Cerebellar nuclear complex (tissue), 1 donor: ENCODE results near the gene MSRB1.
A peak's percentile ranks its signal among the peaks of the same experiment; 100 is the strongest.
"Not testable (repeated sequence)": the region's sequence is repeated elsewhere in the genome, so short reads cannot be mapped to it uniquely, and the experiment has no call there.

Experiments used
- DNase-seq, 2 experiments: peaks; one replicate each; lab custom pipeline; 2025; lab: John Stamatoyannopoulos, UW

MSRB1 gene

GRCh38 chr16:1978476-1979120, 35.6 kb upstream of the MSRB1 start:
- no peak for DNase-seq

DNA sequence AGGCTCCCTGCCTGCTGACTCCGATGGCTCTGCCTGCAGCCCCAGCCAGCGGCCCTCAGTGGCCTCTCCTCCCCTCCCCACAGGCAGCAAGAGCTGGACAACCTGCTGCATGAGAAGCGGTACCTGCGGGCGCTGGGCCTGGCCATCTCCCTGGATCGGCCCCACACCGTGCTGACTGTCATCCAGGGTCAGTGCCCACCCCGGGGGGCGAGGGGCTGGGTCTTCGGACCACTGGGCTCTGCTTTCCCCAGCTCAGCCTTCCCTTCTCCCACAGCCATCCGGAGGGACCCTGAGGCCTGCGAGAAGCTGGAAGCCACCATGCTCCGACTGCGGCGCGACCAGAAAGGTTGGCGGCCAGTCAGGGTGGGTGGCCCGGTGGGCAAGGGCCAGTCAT, 34.9 kb upstream of the MSRB1 start:
- DNase-seq, result no peak

- no peak for DNase-seq
These were observed 34.2 kb upstream of the MSRB1 start for GRCh38 chr16:1976951-1977874.

DNA sequence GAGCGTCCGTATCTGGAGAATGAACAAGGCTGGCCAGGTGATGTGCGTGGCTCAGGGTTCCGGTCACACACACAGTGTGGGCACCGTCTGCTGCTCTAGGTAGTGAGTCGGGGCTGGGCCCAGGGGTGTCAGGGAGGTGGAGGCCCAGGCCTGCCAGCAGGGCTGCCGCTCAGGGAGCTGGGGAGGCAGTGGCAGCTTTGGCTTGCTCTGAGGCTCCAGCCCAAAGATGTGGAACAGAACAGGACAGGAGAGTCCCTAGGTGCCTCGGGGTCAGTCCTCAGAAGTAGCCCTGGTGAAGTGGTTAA, 33.2 kb upstream of the MSRB1 start:
- no peak for DNase-seq

DNA sequence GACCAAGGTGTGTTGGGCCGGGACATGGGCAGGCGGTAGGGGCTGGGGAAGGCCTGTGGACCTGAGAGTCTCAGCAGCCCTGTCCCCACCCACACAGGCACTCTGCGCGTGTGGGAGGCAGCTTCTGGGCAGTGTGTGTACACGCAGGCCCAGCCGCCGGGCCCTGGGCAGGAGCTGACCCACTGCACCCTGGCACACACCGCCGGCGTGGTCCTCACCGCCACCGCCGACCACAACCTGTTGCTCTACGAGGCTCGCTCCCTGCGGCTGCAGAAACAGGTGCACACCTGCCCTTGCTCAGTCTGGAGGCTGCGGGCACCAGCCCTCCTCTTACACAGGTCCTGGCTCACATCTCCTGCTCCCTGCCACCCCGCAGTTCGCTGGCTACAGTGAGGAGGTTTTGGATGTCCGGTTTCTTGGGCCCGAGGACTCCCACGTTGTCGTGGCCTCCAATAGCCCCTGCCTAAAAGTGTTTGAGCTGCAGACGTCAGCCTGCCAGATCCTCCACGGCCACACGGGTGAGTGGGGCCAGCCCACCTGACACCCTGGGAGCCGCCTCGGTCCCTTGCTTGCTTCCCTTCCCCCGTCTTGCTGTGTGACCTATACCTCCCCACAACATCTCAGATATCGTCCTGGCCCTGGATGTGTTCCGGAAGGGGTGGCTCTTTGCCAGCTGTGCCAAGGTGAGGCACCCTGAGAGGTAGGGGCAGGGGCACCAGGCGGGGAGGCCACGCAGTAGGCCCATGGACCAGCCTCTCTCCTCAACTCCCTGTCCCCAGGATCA, 32.6 kb upstream of the MSRB1 start:
- DNase-seq, result no peak

GRCh38 chr16:1974157-1975070, 31.4 kb upstream of the MSRB1 start:
- no peak for DNase-seq

DNA sequence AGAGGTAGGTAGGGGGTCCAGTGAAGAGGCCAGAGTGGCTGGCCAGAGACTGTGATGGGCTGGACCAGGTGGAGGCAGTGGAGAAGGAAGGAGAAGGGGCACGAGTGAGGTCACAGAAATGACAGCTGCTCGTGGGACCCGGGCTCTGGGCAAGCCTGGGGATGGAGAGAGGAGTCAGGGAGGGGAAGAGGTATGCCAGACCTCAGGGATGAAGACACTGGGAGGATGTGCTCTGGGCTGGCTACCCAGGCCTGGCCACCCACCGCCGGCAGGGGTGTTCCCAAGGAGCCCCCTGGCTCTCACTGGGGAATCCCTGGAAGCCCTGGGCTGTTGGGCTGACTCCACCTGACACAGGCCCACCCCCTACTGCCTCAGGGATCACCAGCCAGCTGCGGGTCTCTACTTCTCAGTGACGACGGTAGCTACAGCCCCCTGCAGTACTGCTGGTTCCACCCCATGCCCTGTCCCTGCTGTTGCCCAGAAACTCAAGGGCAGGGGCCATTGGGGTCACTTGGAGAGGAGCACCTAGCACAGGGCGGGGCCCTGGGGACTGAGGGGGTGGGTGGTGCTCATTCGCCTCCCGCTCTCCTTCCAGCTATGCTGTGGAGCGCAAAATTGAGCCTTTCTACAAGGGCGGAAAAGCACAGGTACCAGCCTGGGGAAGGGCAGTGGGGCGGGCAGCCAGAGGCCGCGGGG, 30.6 kb upstream of the MSRB1 start:
- no peak for DNase-seq

DNA sequence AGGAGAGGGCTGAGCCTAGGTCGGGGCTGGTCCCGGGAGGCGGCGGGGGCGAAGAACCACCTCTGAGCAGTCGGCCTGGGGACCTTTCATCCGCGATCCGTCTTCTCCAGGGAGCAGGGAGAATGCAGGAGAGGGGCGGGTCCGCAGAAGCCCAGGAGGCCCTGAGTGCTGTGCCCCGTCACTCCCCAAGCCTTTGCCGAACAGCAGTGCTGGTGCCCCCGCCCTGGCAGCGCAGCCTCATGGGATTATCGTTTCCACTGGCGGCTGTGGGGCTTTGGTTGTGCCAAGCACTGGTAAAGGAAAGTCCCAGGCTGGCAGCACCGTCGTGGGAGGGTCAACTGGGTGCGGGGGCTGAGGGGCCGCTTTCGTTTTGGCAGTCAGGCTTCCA, 29.5 kb upstream of the MSRB1 start:
- DNase-seq, result no peak

DNA sequence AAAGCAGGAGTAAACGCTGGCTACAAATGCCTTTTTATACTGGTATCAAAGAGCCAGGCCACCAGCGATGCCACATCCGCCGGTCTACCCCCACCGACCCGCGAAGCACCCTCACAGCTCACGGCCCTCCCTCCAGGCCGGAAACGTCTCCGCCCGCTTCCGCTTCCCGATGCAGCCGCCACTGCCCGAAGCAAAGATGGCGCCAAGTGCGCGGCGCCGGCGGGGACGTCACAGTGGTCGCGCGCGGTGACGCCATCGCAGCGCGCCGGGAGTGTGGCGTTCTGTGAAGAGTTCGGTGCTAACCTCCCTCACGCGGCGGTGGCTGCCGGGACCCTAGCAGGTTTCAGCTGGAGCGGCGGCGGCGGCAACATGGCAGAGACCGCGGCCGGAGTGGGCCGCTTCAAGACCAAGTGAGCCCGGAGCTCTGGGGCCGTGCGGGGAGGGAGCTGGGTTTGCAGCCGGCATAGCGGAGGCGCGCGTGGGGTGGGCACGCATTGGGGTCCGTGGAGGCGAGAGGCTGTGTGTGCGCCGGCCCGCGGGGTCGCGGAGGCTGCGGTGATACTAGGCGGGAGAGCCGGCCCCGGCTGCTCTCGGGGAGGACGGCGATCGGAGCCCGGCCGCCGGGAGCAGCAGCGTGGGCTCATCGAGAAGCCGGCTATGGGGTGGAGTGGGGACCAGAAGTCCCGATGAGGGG, 28.9 kb upstream of the MSRB1 start, which contains the start of gene TBL3:
Gene TBL3, plus strand, starts transcription at position 258 of the 694 bp plus-strand sequence. Its CDS starts 112 bp downstream, at position 370.
- peak in 1 of 2 experiments; percentile 56 for DNase-seq

GRCh38 chr16:1968146-1968953, 25.4 kb upstream of the MSRB1 start:
- DNase-seq, result no peak

GRCh38 chr16:1966460-1966859, 23.5 kb upstream of the MSRB1 start, which contains the start of gene RNF151:
RNF151 (plus strand) TSS chr16:1966856; CDS start chr16:1966882, 26 bp downstream.
- DNase-seq, result no peak

DNA sequence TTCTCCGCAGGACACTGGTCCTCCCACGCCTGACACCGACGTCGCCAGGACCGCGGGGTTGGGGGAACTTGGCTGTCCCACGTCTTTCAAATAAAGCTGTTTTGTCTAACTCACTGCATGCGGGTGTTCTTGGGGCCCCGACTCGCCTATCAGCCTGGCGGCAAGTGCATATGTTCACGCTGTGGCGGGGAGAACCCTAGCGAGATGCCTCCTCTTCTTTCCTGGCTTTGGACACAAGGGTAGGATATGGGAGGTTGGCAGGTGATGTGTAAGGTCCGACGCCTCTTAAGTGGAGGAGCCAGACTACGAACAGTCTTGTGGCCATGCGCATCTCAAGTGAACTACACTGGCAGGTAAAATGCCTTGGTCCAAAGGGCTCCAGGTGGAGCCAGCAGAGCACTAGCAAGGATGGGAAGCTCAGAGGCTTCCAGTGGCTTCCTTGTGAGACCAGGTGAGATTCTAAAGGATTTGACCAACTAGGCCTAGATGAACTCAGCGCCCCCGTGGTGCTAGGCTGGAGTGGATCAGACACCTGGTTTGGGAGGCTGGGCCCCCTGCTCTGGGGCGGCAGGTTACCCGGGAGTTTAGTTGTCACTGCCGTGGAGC, 22.5 kb upstream of the MSRB1 start:
- DNase-seq, result no peak

DNA sequence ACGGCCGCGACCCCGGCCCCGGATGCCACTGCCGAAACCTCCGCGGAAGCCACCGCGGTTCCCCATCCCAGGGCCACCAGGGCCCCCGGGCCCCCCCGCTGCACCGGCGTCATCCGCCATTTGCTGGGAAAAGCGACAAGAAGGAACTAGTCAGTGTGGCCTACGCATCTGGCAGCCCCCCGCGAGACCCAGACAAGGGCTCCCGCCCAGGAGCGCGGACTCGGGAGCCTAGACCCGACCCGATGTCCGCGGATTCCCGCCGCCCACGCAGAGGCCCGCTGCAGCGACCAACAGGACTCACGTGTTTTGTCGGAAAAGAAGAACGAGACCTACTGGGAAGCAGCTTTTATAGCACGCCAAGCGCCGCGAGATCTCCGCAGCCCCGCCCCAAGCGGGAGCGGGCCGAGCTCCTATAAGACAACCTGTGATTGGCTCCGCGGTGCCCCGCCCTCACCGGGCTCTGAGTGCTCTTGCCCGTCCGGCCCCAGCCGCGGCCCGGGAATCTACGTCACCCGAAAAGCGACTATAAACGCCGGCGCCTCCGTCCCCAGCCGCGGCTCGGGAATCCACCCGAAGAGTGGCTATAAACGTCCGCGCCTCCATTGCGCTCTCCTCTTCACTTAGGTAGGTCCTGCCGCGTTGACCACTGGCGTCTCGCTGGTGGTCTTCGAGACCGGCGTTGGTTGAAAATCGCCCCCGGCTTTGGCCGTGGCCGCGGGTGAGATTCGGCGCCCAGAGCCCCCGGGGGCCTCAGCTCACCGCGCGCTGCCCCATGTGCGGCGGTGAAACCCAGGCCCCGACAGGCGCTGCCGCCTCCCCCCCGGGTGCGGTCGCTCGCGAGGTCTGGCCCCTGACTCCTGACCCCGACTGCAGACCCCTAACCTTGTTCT, 21.8 kb upstream of the MSRB1 start, which contains the start of gene RPS2:
Gene RPS2, minus strand, starts transcription at position 321 of the 890 bp plus-strand sequence. Its CDS starts 201 bp downstream, at position 120.
- DNase-seq, result peak; percentile 91 to 94

- no peak for DNase-seq
These were observed 21.0 kb upstream of the MSRB1 start for GRCh38 chr16:1963806-1964505.

DNA sequence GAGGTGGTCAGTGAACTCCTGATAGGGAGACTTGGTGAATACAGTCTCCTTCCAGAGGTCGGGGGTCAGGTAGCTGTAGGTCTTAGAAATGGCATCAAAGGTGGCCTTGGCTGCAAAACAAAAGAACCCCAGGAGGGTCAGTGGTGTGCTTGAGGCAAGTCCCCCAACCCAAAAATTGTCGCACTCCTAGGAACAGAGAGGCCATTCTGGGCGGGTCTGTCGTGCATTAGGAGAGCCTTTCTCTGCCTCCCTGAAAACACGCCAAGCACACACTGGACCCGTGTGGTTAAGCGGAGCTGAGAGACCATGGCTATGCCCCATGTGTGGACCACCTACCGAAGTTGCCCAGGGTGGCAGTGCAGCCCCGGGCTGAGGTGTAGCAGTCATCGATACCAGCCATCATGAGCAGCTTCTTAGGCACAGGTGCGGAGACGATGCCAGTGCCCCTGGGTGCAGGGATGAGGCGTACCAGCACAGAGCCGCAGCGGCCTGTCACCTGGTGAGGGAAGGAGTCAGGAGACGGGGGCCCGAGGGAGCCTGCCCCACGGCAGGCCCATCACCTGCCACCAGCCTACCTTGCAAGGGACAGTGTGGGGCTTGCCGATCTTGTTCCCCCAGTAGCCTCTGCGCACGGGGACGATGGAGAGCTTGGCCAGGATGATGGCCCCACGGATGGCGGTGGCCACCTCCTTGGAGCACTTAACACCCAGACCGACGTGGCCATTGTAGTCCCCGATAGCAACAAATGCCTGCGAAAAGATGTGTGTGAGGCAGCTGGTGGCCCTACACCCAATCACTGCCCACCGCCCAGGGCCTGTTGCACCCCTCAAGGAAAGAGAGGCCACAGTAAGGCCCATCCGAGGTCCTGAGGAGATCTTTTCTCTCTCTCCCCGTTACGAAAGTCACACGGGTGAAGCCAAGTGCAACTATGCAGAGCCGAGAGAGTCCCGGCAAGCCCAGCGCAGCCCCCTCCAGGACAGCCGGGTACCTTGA, 19.5 kb upstream of the MSRB1 start:
- DNase-seq, result not testable (repeated sequence)

- DNase-seq, result no peak
These were observed 18.7 kb upstream of the MSRB1 start for GRCh38 chr16:1961651-1962067.
